Activated CD4-positive, CD25-positive, alpha-beta regulatory T cell (primary cell): ENCODE measurements around the gene HAP1.
"Not testable (repeated sequence)": the region's sequence is repeated elsewhere in the genome, so short reads cannot be mapped to it uniquely, and the experiment has no call there.

Experiments
- DNase-seq, 4 experiments: peaks; one replicate each; lab custom pipeline; 2025; lab: John Stamatoyannopoulos, UW

Gene HAP1

GRCh38 chr17:41734139-41734948 is at the start of gene HAP1:
Gene HAP1 (minus strand): TSS chr17:41734643. CDS start chr17:41734634, 9 bp downstream.
- no peak for DNase-seq

- no peak for DNase-seq
These were observed 47.7 kb upstream of the HAP1 start for GRCh38 chr17:41782142-41782541.

- DNase-seq, result no peak
These were observed 47.1 kb upstream of the HAP1 start for GRCh38 chr17:41781404-41782110.

- DNase-seq, result no peak
These were observed 45.5 kb upstream of the HAP1 start for GRCh38 chr17:41779954-41780353.

GRCh38 chr17:41777574-41778188 is 43.2 kb upstream of the HAP1 start:
- DNase-seq, result no peak

- no peak for DNase-seq
These were observed 42.7 kb upstream of the HAP1 start for GRCh38 chr17:41777157-41777573.

GRCh38 chr17:41776262-41776900 is 41.9 kb upstream of the HAP1 start:
- not testable (repeated sequence) for DNase-seq

GRCh38 chr17:41775394-41776226 is 41.2 kb upstream of the HAP1 start:
- DNase-seq, result no peak

GRCh38 chr17:41773731-41774193 is 39.3 kb upstream of the HAP1 start:
- no peak for DNase-seq

- no peak for DNase-seq
These were observed 38.7 kb upstream of the HAP1 start for GRCh38 chr17:41773190-41773588.

GRCh38 chr17:41772586-41773189 is 38.2 kb upstream of the HAP1 start:
- DNase-seq, result no peak

GRCh38 chr17:41772218-41772585 is 37.8 kb upstream of the HAP1 start:
- no peak for DNase-seq

- no peak for DNase-seq
These were observed 37.2 kb upstream of the HAP1 start for GRCh38 chr17:41771389-41772206.

- no peak for DNase-seq
These were observed 35.5 kb upstream of the HAP1 start for GRCh38 chr17:41769985-41770384.

GRCh38 chr17:41769346-41769862 is 35.0 kb upstream of the HAP1 start:
- DNase-seq, result no peak

- DNase-seq, result no peak
These were observed 34.3 kb upstream of the HAP1 start for GRCh38 chr17:41768682-41769288.

GRCh38 chr17:41767324-41768042 is 33.0 kb upstream of the HAP1 start:
- no peak for DNase-seq

GRCh38 chr17:41766135-41766534 is 31.7 kb upstream of the HAP1 start:
- no peak for DNase-seq

- no peak for DNase-seq
These were observed 28.9 kb upstream of the HAP1 start for GRCh38 chr17:41763327-41763726.
